Gastrocnemius medialis (tissue), 4 donors: ENCODE results near the gene GALNT13.

ENCODE experiments used
- CTCF ChIP-seq, 5 experiments: fragments of 450-650 bp in 3 of 5; fragments of 200-600 bp in 2 of 5; sonication (generic) in 2 of 5; IDR thresholded peaks in 4 of 5; conservative IDR thresholded peaks in 1 of 5; 1 replicate in 4 of 5; 2 replicates in 1 of 5; pipeline ENCODE4 v1.5.1; 2016 to 2019; ENCODE audit warnings: antibody characterized with exemption in 5 of 5, mild to moderate bottlenecking in 3 of 5, moderate library complexity in 3 of 5
- POLR2A ChIP-seq, 2 donors: fragments of 450-650 bp; IDR thresholded peaks; one replicate each; pipeline ENCODE4 v1.6.1; 2017; ENCODE audit warnings: antibody characterized with exemption in 2 of 2, mild to moderate bottlenecking in 2 of 2, moderate library complexity in 2 of 2

GRCh38 chr2:154403242-154403790 is 531.6 kb downstream of the GALNT13 start:
- TF ChIP-seq CTCF (IDR thresholded peaks at IDR 0.05 in 4 of 5, conservative IDR thresholded peaks at IDR 0.05 in 1 of 5) = no peak
- no peak for TF ChIP-seq POLR2A (IDR thresholded peaks at IDR 0.05)
